Adipose tissue (tissue), 3 donors: ENCODE measurements around the gene SEMA3B. TPM values are rescaled to one million over a fixed set of nuclear protein-coding genes. Genes with fewer than 3 reads are reported as not detected.
A peak's percentile ranks its signal among the peaks of the same experiment; 100 is the strongest.
"Not testable (repeated sequence)": the region's sequence is repeated elsewhere in the genome, so short reads cannot be mapped to it uniquely, and the experiment has no call there.

Source experiments
- H3K27ac ChIP-seq: one replicate; pipeline ENCODE4 v1.5.1; 2013; ENCODE audit warnings: low read depth, low read length
- WGBS, 3 donors: extraction: QIAGEN DNeasy Blood & Tissue Kit; methylation state at CpG; one replicate each; pipeline ENCODE4 v1.1.7; 2013; 5-methylcytosine and 5-hydroxymethylcytosine counted together
- polyA plus RNA-seq, 3 donors: library from polyadenylated mRNA; stranded (reverse); fragments of 200-250 nt; gene quantifications; one replicate each; pipeline ENCODE4 v1.2.3, GENCODE V29; 2013
- donor health status: healthy with polysubstance abuse.
- donor health status: Bipolar disorder and iron deficiency.
- donor health status: healthy.

The SEMA3B gene
- polyA plus RNA-seq, 3 donors: 17.9 to 29.2 (median 21.1) TPM

DNA sequence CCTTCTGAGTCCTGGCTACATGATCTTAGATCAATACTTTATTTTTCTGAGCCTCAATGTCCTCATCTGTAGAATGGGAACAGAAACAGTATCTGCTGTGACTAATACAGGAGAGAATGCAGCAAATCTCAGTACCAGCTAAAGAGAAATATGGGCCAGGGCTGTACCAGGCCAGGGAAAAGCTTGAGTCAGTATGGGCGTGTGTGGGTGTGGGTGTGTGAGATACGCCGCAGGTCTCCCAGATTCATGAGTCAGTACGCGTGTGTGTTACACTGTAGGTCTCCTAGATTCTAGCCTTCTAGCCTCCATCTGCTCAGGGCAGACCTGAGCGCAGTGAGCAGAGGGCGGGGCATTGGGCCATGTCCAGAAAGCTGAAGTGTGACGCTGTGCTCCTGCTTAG lies 17.7 kb upstream of the SEMA3B start:
- WGBS, 3 donors: 58 to 85% (median 79%) methylated on average over 8 of the region's 8 CpGs
- no peak overlapping the region for H3K27ac ChIP-seq

DNA sequence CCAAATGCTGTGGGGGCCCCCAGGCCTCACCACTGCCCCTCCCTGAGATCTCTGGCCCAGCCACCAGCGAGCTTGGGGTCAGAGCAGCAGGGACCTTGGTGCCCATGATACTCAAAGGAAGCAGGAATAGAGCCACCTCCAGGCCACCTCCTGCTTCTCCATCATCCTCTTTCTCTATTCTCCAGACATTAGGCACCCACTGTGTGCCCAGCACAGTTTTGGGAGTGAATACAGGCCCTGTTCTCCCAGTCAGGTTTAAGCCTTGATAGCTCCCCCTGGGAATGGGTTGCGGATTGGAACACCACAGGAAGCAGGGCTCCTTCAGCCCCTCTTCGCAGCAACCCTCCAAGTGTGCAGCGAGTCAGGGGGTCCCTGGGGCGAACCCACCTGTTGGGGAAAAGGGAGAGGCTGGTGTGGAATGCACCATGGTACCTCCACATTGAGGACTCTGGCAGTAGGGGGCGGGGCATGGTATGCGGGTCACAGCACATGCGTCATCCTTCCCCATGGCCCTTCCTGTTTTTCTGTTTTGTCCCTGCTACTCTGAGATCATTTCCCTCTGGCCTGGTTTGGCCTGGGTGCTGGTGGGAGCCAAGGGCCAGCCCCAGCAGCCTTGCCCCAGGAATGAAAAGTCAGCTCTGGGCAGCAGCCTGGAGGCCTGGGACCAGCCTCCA lies 14.2 kb upstream of the SEMA3B start:
- peak overlapping the region; percentile 44 for H3K27ac ChIP-seq
- WGBS, 3 donors: 61 to 88% (median 61%) methylated on average over 8 of the region's 8 CpGs

DNA sequence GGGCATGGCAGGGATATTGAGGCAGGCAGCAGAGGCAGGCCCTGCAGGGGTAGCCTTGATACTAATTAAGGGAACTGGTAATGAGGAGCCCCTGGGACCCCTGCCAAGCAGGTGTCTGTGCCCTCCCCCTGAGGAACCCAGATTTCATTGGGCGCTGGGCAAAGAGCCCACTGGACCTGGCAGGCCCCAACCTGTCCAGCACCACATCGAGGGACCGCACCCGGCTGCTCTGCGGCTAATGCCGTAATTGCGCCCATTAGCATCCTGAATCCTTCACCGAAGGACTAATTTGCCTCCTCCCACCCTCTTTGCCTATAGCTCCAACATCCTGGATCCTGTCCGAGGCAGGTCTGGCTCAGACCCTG lies 13.7 kb upstream of the SEMA3B start:
- WGBS, 3 donors: 74 to 93% (median 83%) methylated on average over 9 of the region's 9 CpGs

DNA sequence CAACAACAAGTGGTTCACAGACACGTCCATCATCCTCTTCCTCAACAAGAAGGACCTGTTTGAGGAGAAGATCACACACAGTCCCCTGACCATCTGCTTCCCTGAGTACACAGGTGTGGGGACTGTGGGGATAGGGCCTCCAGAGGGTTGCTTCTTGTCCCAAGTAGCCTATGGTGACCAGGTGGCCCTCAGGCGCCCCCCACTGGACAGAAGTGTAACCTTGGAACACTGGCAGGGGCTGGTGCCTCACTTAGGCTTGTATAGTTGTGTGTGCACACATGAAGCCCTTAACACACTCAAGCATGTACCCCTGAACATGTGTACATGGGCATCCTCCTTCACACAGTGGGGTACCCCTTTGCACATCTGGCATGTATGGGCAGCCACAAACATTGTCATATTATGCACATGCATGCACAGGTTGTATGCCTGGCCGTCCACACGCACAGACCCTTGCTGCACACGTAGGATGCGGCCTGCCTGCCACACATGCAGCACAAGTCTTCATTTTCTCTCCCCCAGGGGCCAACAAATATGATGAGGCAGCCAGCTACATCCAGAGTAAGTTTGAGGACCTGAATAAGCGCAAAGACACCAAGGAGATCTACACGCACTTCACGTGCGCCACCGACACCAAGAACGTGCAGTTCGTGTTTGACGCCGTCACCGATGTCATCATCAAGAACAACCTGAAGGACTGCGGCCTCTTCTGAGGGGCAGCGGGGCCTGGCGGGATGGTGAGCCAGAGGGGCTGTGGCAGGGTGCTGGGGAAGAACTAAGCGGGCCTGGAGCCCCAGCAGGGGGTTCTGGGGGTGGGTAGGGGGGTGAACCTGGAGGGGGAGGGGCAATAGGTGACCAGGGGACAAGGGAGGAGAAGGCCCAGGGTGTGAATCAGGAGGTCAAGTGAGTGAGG lies 11.7 kb upstream of the SEMA3B start:
- H3K27ac ChIP-seq: no peak overlapping the region
- WGBS, 3 donors: 91% methylated on average over 20 of the region's 20 CpGs

More for the DNA sequence above, 13.7 kb upstream of the SEMA3B start:
- H3K27ac ChIP-seq: no peak overlapping the region

DNA sequence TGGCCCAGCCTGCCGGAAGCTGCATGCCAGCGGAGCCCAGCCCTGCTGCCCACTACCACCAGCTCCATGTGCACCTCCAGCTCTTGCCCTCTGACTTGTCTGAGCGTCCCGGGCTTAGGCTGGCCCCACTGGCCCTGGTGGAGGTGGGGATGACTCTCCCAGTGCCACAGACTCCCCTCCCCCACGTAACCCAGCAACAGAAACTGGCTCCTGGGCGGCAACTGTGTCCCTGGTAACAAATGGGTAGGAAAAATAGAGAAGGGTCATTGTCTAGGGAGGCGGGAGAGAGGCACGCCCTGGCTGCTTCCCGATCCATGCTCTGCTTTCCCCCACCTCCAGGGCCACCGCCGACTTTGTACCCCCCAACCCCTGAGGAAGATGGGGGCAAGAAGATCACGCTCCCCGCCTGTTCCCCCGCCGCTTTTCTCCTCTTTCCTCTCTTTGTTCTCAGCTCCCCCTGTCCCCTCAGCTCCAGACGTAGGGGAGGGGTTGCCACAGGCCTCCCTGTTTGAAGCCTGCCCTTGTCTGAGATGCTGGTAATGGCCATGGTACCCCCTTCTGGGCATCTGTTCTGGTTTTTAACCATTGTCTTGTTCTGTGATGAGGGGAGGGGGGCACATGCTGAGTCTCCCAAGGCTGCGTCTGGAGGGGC lies 10.8 kb upstream of the SEMA3B start:
- WGBS, 3 donors: 85 to 86% (median 86%) methylated on average over 15 to 17 of the region's 17 CpGs
- H3K27ac ChIP-seq: no peak overlapping the region

DNA sequence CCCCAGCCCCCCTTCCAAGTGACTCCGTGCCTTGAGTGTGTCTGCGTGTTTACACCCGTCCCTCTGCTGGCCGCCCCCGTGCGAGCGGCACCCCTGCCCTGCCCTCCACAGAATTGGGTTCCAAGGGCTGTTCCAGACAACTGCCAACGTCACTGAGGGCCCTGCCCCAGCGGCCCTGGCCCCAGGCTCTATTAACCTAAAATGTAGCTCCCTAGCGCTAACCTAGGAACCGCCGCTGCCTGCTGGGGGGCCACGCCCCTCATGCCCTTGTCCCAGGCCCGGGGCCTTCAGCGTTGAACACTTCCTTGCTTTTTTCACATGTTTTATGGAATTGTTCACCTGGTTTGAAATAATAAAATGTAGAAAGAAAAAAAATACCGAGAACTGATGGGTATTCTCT lies 10.0 kb upstream of the SEMA3B start:
- 80 to 84% (median 83%) methylated on average over 16 of the region's 16 CpGs for WGBS, 3 donors

DNA sequence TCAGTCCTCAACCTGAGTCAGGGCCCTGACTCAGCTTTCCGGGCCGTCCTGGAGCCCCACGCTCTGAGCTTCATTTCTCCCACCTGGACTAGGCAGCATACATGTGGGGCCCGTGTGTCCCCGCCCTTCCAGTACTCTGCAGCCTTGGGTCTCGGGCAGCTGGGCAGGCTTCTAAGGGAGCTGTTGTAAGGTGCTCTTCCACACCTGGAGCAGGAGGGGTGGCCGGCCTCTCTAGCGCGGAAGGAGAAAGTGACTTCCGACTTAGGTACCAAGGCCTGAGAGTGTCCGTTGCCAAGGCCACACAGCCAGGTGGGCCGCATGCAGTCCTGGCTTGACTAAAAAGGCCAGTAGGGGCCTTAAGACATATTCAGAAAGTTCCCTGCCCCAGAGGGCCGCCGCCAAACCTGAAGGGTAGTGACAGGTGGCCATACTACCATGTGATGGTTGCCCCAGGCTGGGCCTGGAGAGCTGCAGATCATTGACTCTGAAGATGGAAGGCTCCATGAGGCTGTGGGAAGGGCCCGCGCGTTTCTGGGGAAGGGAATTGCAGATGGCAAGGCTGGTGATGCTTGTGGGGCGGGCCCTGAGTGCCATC lies 9.4 kb upstream of the SEMA3B start:
- no peak overlapping the region for H3K27ac ChIP-seq
- 50 to 61% (median 59%) methylated on average over 18 of the region's 18 CpGs for WGBS, 3 donors

More for the DNA sequence above, 10.0 kb upstream of the SEMA3B start:
- H3K27ac ChIP-seq: no peak overlapping the region

DNA sequence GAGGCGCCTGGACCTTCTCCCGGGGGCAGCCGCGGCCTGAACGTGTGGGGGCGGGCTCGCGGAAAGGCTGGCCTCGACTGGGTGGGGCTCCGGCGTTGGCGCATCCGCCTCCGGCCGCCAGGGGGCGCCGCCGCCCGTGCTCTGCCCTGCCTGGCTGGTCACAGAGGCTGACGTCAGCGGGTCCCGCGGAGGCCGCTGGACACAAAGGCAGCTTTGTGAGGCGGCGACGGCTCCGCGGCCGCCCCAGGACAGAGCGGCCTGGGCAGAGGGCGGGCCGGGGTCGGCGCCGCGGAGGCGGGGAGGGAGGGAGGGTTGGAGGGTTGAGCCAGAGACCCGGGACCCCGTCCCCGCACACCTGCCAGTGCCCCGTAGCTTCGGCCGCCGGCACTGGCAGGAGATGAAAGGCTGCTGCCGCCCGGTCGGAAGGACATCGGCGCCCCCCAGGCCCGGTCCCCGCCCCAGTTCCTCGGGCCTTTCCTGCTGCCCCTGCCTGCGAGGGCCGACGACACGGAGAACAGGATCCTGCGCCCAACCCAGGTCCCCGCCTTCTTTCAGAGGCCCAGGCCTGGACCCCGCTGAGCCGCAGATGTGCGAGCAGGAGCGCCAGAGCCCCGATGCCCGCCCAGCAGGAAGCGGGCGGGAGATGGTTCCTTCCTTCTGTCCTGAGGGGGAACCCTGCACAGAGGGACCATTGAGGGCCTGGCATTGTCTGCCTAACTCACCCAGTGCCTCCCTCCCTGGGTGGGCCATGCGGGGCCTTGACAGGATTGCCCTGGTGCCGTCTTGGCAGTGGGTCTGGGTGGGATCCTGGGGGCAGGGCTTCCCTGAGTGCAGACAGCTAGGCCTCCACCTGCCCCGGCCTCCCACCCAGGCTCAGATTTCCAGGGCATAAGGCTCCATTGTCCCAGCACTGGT lies 8.7 kb upstream of the SEMA3B start:
- H3K27ac ChIP-seq: peak overlapping the region; percentile 80
- WGBS, 3 donors: 1% methylated on average over 48 to 70 of the region's 70 CpGs

DNA sequence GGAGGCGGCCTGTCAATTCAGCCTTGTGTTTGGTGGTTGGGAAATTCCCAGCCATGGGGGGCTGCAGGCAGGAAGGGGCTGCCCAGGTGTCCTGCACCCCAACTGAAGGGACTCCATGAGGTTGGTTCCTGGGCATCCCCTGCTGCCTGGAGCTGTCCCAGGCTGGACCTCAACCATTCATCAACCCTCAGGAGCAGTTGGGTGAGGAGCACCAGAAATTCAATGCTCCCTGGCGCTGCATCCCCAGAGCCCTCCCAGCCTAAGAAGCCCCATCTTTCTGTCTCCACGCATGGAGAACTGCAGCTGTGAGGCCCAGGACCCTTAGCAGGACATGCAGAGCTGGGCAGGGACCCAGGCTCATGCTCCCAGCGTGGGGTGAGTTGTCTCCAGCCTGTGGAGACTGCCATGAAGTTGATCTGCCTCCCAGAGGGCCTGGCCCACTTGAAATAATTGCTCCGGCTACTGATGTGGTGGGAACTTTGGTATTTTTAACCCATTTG lies 8.0 kb upstream of the SEMA3B start:
- H3K27ac ChIP-seq: peak overlapping the region; percentile 80
- WGBS, 3 donors: 69 to 79% (median 74%) methylated on average over 5 of the region's 5 CpGs

DNA sequence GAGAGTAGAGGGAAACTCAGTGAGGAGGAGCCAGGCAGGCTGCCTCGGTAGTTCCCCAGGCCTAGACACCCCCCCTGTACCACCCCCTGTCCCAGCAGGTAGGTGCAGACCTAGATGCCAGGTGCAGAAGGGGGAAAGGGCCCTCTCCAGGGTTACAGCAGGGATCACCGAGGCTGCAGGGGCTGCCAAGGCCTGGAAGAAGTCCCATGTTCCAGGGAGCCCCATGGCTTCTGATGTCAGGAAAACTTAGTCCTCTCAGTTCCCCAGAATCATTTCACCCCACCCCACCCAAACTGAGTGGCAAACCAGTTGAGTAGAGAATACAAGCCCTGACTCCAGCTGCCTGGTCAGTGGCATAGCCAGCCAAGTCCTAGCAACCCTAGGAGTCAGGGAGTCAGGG lies 7.4 kb upstream of the SEMA3B start:
- no peak overlapping the region for H3K27ac ChIP-seq
- 53 to 77% (median 74%) methylated on average over 2 of the region's 2 CpGs for WGBS, 3 donors

DNA sequence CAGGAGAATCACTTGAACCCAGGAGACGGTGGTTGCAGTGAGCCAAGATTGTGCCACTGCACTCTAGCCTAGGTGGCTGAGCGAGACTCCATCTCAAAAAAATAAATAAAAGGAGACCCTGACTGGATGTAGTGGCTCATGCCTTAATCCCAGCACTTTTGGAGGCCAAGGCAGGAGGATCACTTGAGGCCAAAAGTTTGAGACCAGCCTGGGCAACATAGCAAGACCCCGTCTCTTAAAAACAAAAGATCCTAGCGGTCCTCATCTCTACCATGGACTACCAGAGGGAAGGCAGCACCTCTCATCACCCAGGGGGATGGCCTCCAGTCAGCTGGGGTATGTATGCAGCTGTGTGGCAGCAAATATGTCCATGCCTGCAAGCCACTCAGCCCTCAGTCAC lies 6.7 kb upstream of the SEMA3B start:
- WGBS, 3 donors: 96 to 99% (median 97%) methylated on average over 4 of the region's 4 CpGs
- H3K27ac ChIP-seq: not testable (repeated sequence)

DNA sequence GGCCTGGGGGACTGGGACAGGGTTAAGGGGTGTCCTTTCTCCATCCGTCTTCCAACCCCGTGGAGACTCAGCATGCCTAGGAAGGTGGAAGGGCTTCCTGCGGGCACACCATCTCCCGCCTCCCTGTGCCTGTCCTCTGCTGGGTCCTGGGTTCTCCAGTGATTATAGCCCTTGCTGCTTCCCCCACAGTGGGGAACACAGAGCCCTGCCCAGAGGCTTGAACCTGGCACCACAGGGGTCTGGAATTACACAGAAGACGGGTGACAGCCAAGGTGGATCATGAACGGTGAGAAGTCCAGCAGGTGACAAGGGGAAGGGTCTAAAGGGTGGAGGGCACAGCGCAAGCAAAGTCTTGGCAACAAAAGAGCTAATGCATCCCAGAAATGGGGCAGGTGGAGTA lies 6.2 kb upstream of the SEMA3B start:
- WGBS, 3 donors: 76 to 87% (median 85%) methylated on average over 7 of the region's 7 CpGs
- H3K27ac ChIP-seq: no peak overlapping the region

DNA sequence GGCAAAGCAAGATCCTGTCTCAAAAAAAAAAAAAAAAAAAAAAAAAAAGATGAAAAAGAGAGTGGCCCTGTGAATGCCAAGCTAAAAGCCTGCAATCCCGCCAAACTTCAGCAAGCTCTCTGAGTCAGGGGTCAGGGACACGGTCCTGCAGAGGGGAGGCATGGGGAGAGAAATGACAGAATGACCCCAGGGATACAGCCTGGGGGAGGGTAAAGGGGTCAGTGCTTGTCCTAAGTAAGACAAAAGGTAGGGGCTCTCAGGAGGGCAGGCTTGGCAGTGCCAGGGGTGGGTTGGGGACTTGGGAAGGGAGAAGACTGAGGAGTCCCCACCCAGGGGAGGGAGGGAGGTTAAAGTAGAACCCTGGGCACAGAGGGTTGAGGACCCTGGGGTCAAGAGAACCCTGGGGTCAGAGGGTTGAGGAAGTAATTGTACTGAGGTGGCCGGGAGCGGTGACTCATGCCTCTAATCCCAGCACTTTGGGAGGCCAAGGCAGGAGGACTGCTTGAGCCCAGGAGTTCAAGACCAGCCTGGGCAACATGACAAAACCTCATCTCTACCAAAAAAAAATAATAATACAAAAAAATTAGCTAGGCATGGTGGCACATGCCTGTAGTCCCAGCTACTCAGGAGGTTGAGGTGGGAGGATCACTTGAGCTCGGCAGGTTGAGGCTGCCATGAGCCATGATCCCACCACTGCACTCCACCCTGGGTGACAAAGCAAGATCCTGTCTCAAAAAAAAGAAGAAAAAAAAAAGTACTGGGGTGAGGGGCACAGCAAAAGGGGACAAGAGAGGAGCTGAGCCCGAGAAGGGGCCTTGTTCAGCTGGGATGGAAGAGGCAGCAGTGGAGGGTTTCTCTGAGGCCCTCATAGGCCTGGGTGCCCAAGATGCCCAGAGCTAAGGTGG lies 5.2 kb upstream of the SEMA3B start:
- no peak overlapping the region for H3K27ac ChIP-seq
- WGBS, 3 donors: 61 to 71% (median 64%) methylated on average over 6 of the region's 6 CpGs

DNA sequence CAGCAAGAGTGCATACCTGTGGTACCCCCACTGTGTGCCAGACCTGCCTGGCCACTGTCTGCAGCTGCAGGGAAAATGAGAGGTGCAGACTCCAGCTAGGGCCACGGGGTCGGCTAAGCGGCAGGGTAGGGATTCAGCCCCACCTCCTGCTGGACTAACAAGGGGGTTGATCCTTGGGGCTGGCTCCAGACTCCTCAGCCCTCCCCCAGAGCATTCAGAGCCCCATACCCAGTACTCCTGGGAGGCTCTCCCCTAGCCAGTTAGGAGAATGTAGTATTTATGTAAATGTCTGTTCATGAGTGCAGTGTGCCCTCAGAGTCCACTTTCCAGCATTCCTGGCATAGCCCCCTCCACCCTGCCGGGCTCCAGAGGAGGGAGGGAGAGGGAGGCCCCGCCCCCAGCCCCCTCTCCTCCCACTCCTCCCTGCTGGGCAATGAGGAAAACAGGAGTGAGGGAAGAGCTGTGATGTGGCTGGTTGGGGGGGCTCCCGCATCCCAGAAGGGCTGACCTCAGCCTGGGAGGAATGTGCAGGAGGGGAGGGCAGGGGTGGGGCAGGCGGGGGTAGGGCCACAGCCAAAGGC lies 4.5 kb upstream of the SEMA3B start:
- 41 to 51% (median 44%) methylated on average over 7 of the region's 7 CpGs for WGBS, 3 donors

DNA sequence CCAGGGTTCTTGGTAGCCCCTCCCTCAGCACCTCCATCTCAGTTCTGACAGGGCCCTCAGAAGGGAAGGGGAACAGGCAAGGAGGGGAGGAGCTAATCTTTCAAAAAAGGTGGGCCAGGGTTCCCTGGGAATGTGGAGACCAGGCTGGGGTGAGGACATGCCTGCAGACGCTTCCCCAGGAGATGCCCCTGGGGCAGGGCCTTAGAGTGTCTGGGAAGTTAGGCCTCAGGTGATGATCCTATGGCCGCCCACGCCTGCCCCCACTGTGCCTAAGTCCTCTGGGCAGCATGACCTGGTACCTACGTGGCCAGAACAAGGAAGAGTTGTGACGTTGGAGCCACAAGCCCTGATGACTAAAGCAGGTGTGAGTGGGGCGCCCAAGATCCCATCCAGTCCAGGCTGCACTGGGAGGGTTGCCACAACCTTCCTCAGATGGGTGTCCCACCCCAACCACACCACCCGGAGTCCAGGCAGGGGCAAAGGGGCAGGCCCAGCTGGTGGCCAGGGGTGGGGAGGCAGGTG lies 3.9 kb upstream of the SEMA3B start:
- H3K27ac ChIP-seq: no peak overlapping the region
- 62 to 69% (median 67%) methylated on average over 7 of the region's 7 CpGs for WGBS, 3 donors

More for the DNA sequence above, 4.5 kb upstream of the SEMA3B start:
- H3K27ac ChIP-seq: no peak overlapping the region

DNA sequence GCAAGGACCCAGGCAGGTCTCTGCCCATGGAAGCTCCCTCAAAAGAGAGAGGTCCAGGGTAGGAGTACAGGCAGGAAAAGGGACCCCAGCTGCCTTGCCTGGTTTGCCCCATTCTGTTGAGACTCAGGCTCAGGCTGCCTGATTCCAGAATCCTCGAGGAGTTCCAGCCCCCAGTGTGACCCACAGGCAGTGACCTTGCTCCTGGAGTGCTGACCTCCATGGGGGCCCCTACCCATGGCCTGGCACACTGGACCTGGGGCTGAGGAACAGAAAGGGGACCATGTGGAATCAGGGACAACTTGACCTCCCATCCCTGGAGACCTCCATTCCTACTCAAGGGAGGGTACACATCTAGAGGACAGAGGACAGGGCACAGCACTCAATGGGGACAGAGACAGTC lies 3.4 kb upstream of the SEMA3B start:
- 58 to 75% (median 67%) methylated on average over 1 of the region's 1 CpG for WGBS, 3 donors
- no peak overlapping the region for H3K27ac ChIP-seq
